ENCODE results near the gene SLC5A6.

DNA sequence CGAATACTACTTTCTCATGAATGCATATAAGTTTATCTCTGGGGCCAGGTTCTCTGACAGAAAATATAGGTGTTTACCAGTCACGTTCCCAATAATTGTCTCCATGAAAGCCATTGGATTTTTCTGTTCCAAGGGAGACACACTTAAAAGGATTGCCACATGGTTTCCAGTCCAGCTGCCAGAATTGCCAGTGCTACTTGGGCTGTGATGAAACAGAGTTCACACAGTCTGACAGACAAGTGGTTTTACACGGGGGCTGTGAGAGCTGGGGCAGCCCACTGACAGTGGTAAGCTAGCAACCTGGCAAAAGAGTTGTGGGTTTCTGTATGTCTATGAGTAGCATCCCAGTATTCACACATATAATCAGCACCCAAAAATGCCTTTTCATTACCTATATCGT is 28.0 kb downstream of the SLC5A6 start:
- TF ChIP-seq, protein P1, sequence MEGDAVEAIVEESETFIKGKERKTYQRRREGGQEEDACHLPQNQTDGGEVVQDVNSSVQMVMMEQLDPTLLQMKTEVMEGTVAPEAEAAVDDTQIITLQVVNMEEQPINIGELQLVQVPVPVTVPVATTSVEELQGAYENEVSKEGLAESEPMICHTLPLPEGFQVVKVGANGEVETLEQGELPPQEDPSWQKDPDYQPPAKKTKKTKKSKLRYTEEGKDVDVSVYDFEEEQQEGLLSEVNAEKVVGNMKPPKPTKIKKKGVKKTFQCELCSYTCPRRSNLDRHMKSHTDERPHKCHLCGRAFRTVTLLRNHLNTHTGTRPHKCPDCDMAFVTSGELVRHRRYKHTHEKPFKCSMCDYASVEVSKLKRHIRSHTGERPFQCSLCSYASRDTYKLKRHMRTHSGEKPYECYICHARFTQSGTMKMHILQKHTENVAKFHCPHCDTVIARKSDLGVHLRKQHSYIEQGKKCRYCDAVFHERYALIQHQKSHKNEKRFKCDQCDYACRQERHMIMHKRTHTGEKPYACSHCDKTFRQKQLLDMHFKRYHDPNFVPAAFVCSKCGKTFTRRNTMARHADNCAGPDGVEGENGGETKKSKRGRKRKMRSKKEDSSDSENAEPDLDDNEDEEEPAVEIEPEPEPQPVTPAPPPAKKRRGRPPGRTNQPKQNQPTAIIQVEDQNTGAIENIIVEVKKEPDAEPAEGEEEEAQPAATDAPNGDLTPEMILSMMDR (IDR thresholded peaks at IDR 0.05), result no peak
- no peak for TF ChIP-seq ZFX (IDR thresholded peaks at IDR 0.05; ENCODE audit: borderline replicate concordance)
